H1 (cell line): ENCODE data around the gene PPP1R9A. TPM values are rescaled to one million over a fixed set of nuclear protein-coding genes. Genes with fewer than 3 reads are reported as not detected.

Experiments used
- CTCF ChIA-PET: fragments of 300-600 bp; sonication (Branson Sonifier 250); formaldehyde crosslinking; loops from one replicate; lab custom pipeline; 2021; ENCODE audit not compliant: partially characterized antibody; lab: Charles Lee
- POLR2A ChIA-PET: fragments of 300-600 bp; sonication (Branson Sonifier 250); formaldehyde crosslinking; loops from one replicate; lab custom pipeline; 2021; ENCODE audit warnings: inconsistent platforms; ENCODE audit not compliant: partially characterized antibody; lab: Charles Lee
- DNase-seq, 2 experiments: peaks; one replicate each; pipeline versions ENCODE4 v3.0.0 to v3.0.0-alpha.2; 2010 to 2022; ENCODE audit warnings: low spot score in 2 of 2, low read depth in 1 of 2, mixed read lengths in 1 of 2
- FAIRE-seq: peaks from 2 replicates; lab custom pipeline; 2011; peaks lifted over from hg19 to GRCh38; lab: Jason Lieb, UNC
- H2AFZ ChIP-seq: 2 replicates; pipeline ENCODE4 v1.8.1; 2012; ENCODE audit warnings: low read length, inconsistent platforms
- H2AK5ac ChIP-seq: 2 replicates; pipeline ENCODE4 v1.6.1; 2013; ENCODE audit warnings: low read depth, low read length
- H2BK120ac ChIP-seq: replicated peaks from 2 replicates; pipeline ENCODE3; 2013; ENCODE audit warnings: low read depth, low read length, inconsistent platforms
- H2BK12ac ChIP-seq: 2 replicates; pipeline ENCODE4 v1.6.1; 2013; ENCODE audit warnings: low read depth, low read length
- H2BK15ac ChIP-seq: 2 replicates; pipeline ENCODE4 v1.6.1; 2013; ENCODE audit warnings: low read length
- H2BK20ac ChIP-seq: 2 replicates; pipeline ENCODE4 v1.6.1; 2013; ENCODE audit warnings: low read length
- H2BK5ac ChIP-seq: 2 replicates; pipeline ENCODE4 v1.6.1; 2013; ENCODE audit warnings: low read depth, low read length
- H3K14ac ChIP-seq: 2 replicates; pipeline ENCODE4 v1.6.1; 2013; ENCODE audit warnings: inconsistent platforms; ENCODE audit not compliant: insufficient read length
- H3K18ac ChIP-seq: 2 replicates; pipeline ENCODE4 v1.6.1; 2013; ENCODE audit warnings: low read length; ENCODE audit errors: extremely low read depth
- H3K23ac ChIP-seq: 2 replicates; pipeline ENCODE4 v1.6.1; 2013; ENCODE audit warnings: inconsistent platforms; ENCODE audit not compliant: insufficient read length
- H3K23me2 ChIP-seq: 2 replicates; pipeline ENCODE4 v1.6.1; 2013; ENCODE audit warnings: low read depth, low read length
- H3K27ac ChIP-seq: 2 replicates; pipeline ENCODE4 v1.6.1; 2011; ENCODE audit warnings: low read depth, low read length, inconsistent platforms
- H3K27me3 ChIP-seq, 4 experiments: replicated peaks in 1 of 4; 1 replicate in 1 of 4; 2 replicates in 3 of 4; pipeline versions ENCODE4 v1.6.1 to v1.8.1; 2011 to 2013; ENCODE audit warnings: low read length in 3 of 4, mild to moderate bottlenecking in 3 of 4, inconsistent platforms in 2 of 4, mixed read lengths in 2 of 4, moderate library complexity in 1 of 4; ENCODE audit not compliant: control insufficient read depth in 3 of 4, insufficient read depth in 3 of 4; ENCODE audit errors: extremely low read depth in 1 of 4
- H3K36me3 ChIP-seq, 4 experiments: 2 replicates each; pipeline versions ENCODE4 v1.6.1 to v1.8.1; 2011 to 2013; ENCODE audit warnings: mild to moderate bottlenecking in 4 of 4, low read length in 3 of 4, moderate library complexity in 2 of 4, control low read depth in 1 of 4, inconsistent platforms in 1 of 4; ENCODE audit not compliant: insufficient read depth in 4 of 4, control insufficient read depth in 2 of 4
- H3K4ac ChIP-seq: replicated peaks from 2 replicates; pipeline ENCODE3; 2013; ENCODE audit warnings: low read length, low read depth, mixed read lengths, inconsistent platforms; ENCODE audit not compliant: insufficient read length
- H3K4me1 ChIP-seq, 4 experiments: replicated peaks in 1 of 4; 1 replicate in 1 of 4; 2 replicates in 3 of 4; pipeline versions ENCODE4 v1.6.1 to v1.8.1; 2011 to 2013; ENCODE audit warnings: low read length in 3 of 4, inconsistent platforms in 2 of 4, mixed read lengths in 1 of 4; ENCODE audit not compliant: insufficient read depth in 4 of 4, control insufficient read depth in 3 of 4
- H3K4me2 ChIP-seq, 2 experiments: 2 replicates each; pipeline versions ENCODE4 v1.6.1 to v1.8.1; 2011 to 2013; ENCODE audit warnings: low read depth in 2 of 2, low read length in 2 of 2, control low read depth in 1 of 2, inconsistent platforms in 1 of 2, mild to moderate bottlenecking in 1 of 2; ENCODE audit not compliant: insufficient read depth in 1 of 2
- H3K4me3 ChIP-seq, 4 experiments: fragments of 200-600, 300-600 bp in 1 of 4; sonication (generic), shearing (Covaris generic), sonication (Bioruptor Twin) in 1 of 4; 2 replicates each; pipeline versions ENCODE4 v1.5.1 to v1.8.1; 2011 to 2016; ENCODE audit warnings: low read length in 4 of 4, low read depth in 3 of 4, control low read depth in 2 of 4, inconsistent platforms in 2 of 4, mild to moderate bottlenecking in 2 of 4, mixed read lengths in 1 of 4, moderate library complexity in 1 of 4; ENCODE audit not compliant: insufficient read depth in 2 of 4; ENCODE audit errors: extremely low read depth in 1 of 4
- H3K56ac ChIP-seq: replicated peaks from 2 replicates; pipeline ENCODE3; 2013; ENCODE audit warnings: low read depth, mild to moderate bottlenecking, mixed read lengths, low read length, inconsistent platforms; ENCODE audit not compliant: insufficient read length
- H3K79me1 ChIP-seq: 2 replicates; pipeline ENCODE4 v1.6.1; 2013; ENCODE audit warnings: low read depth, low read length, control low read depth
- H3K79me2 ChIP-seq, 2 experiments: 2 replicates each; pipeline versions ENCODE4 v1.6.1 to v1.8.1; 2012 to 2013; ENCODE audit warnings: low read length in 2 of 2, mild to moderate bottlenecking in 2 of 2, inconsistent platforms in 1 of 2; ENCODE audit not compliant: insufficient read depth in 2 of 2, control insufficient read depth in 1 of 2
- H3K9ac ChIP-seq, 4 experiments: replicated peaks in 1 of 4; 1 replicate in 1 of 4; 2 replicates in 3 of 4; pipeline versions ENCODE4 v1.6.1 to v1.8.1; 2011 to 2013; ENCODE audit warnings: low read depth in 3 of 4, low read length in 3 of 4, control low read depth in 2 of 4, mild to moderate bottlenecking in 2 of 4, moderate library complexity in 2 of 4, inconsistent platforms in 1 of 4; ENCODE audit errors: extremely low read depth in 1 of 4
- H3K9me3 ChIP-seq, 2 experiments: 2 replicates each; pipeline versions ENCODE4 v1.6.1 to v1.8.1; 2012 to 2013; ENCODE audit warnings: mild to moderate bottlenecking in 2 of 2, moderate library complexity in 2 of 2, control low read depth in 1 of 2, inconsistent platforms in 1 of 2, low read depth in 1 of 2, low read length in 1 of 2, mixed read lengths in 1 of 2; ENCODE audit not compliant: insufficient read depth in 2 of 2
- H4K20me1 ChIP-seq, 2 experiments: replicated peaks in 1 of 2; 2 replicates each; pipeline versions ENCODE3 to v1.8.1; 2011 to 2013; ENCODE audit warnings: inconsistent platforms in 2 of 2, low read length in 2 of 2, mild to moderate bottlenecking in 1 of 2; ENCODE audit not compliant: insufficient read depth in 2 of 2, control insufficient read depth in 1 of 2
- H4K5ac ChIP-seq: 2 replicates; pipeline ENCODE4 v1.6.1; 2013; ENCODE audit warnings: low read length, low read depth, mixed read lengths, inconsistent platforms; ENCODE audit not compliant: insufficient read length
- H4K8ac ChIP-seq: 2 replicates; pipeline ENCODE4 v1.8.0; 2013; ENCODE audit warnings: mild to moderate bottlenecking, moderate library complexity, low read length, inconsistent platforms; ENCODE audit not compliant: insufficient read depth; ENCODE audit errors: extremely low read depth
- H4K91ac ChIP-seq: replicated peaks from 2 replicates; pipeline ENCODE3; 2013; ENCODE audit warnings: low read length, mixed read lengths, inconsistent platforms; ENCODE audit not compliant: insufficient read length
- RBBP5 ChIP-seq: IDR thresholded peaks from 2 replicates; pipeline ENCODE4 v1.7.1; 2012; ENCODE audit warnings: low read depth, mild to moderate bottlenecking, inconsistent platforms, low read length, moderate library complexity, borderline replicate concordance
- RXRA ChIP-seq: IDR thresholded peaks from 2 replicates; pipeline ENCODE4 v1.6.1; 2011; ENCODE audit warnings: low read depth, mild to moderate bottlenecking, low read length, moderate library complexity; ENCODE audit not compliant: insufficient read depth
- SRF ChIP-seq: IDR thresholded peaks from 2 replicates; pipeline ENCODE4 v1.6.1; 2011; ENCODE audit warnings: mild to moderate bottlenecking, low read depth, low read length, moderate library complexity
- ZNF274 ChIP-seq: IDR thresholded peaks from 2 replicates; pipeline ENCODE4 v1.7.0; 2012; ENCODE audit warnings: low read length, borderline replicate concordance; ENCODE audit errors: extremely low read depth
- WGBS, 2 experiments: shearing (Covaris generic) in 1 of 2; methylation state at CpG; one replicate each; pipeline versions ENCODE4 v1.1.6 to v1.1.7; 2013 to 2015; ENCODE audit warnings: low lambda C conversion rate in 2 of 2, mixed read lengths in 2 of 2, inconsistent platforms in 1 of 2, low coverage in 1 of 2, missing lambda C conversion rate in 1 of 2; ENCODE audit not compliant: insufficient replicate concordance in 2 of 2, insufficient coverage in 1 of 2, insufficient read length in 1 of 2; ENCODE audit errors: extremely low coverage in 1 of 2, missing lambda C conversion rate in 1 of 2; 5-methylcytosine and 5-hydroxymethylcytosine counted together
- polyA plus RNA-seq, 7 experiments: library from polyadenylated mRNA; depleted of rRNA in 3 of 7; stranded (reverse) in 5 of 7; unstranded in 2 of 7; fragments of >200 nt in 5 of 7; fragments of 200-250 nt in 2 of 7; gene quantifications; 1 replicate in 5 of 7; 2 replicates in 1 of 7; 4 replicates in 1 of 7; pipeline versions ENCODE4 v1.2.1 to v1.2.3, GENCODE V29; 2011 to 2013; ENCODE audit warnings: missing spikeins in 2 of 7, mixed read lengths in 2 of 7
- total RNA-seq: library from RNA; stranded (reverse); fragmentation: NEBNext Ultra II Directional; extraction: Animal tissue kit (Norgen Biotek cat#: 25700); gene quantifications from 2 replicates; pipeline ENCODE4 v1.2.1, GENCODE V29; 2021
- TF ChIP-seq, protein P1 (sequence below): IDR thresholded peaks from 2 replicates; pipeline ENCODE4 v1.6.1; 2012; ENCODE audit warnings: inconsistent platforms

PPP1R9A gene
- total and polyA plus RNA-seq, 2 of the 8 experiments (the other 6 are each of a cell fraction or from before 2014, with no cell fraction given), result 3.0 to 20.3 TPM

GRCh38 chr7:95126053-95126709 lies 218.8 kb downstream of the PPP1R9A start:
- Histone ChIP-seq H3K9me3 (no peaks in the 10 kb centered on the region), H3K23me2 (no peaks in the 10 kb centered on the region), H3K79me2 (no peaks in the 10 kb centered on the region), H4K5ac (no peak overlapping the region), H2BK12ac (no peak overlapping the region), H3K14ac (no peak overlapping the region), H3K56ac (no peak overlapping the region), H3K9ac (no peak overlapping the region), H2BK15ac (no peak overlapping the region), H2AFZ (no peak overlapping the region), H3K36me3 (no peaks in the 10 kb centered on the region), H3K4me3 (no peak overlapping the region), H2BK5ac (no peak overlapping the region), H4K8ac (no peak overlapping the region), H4K20me1 (peaks cover 0 to 1% of the 10 kb centered on the region in 2 experiments), H3K4me2 (no peak overlapping the region), H4K91ac (no peak overlapping the region), H3K27me3 (no peaks in the 10 kb centered on the region), H3K23ac (no peak overlapping the region), H2BK20ac (no peak overlapping the region), H2BK120ac (no peak overlapping the region), H3K79me1 (no peaks in the 10 kb centered on the region; the same call in 1 of the 2 replicates), H2AK5ac (no peak overlapping the region), H3K27ac (no peak overlapping the region), H3K4ac (no peak overlapping the region), H3K4me1 (no peaks in the 10 kb centered on the region), H3K18ac (no peak overlapping the region)
- no peak for DNase-seq
- ChIA-PET CTCF (no interaction called here), POLR2A (no interaction called here)
- FAIRE-seq, result no peak
- WGBS, 2 experiments, result 86% methylated on average over 2 of the region's 2 CpGs; no CpG with 5 or more reads in 1 of the 2 experiments
- TF ChIP-seq, protein P1, sequence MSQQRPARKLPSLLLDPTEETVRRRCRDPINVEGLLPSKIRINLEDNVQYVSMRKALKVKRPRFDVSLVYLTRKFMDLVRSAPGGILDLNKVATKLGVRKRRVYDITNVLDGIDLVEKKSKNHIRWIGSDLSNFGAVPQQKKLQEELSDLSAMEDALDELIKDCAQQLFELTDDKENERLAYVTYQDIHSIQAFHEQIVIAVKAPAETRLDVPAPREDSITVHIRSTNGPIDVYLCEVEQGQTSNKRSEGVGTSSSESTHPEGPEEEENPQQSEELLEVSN, result no peak
- TF ChIP-seq RBBP5, result no peak
- no peak for TF ChIP-seq SRF
- no peak for TF ChIP-seq ZNF274
- TF ChIP-seq RXRA, result no peak
